ENCODE measurements around the gene SPINK2.

The SPINK2 gene

DNA sequence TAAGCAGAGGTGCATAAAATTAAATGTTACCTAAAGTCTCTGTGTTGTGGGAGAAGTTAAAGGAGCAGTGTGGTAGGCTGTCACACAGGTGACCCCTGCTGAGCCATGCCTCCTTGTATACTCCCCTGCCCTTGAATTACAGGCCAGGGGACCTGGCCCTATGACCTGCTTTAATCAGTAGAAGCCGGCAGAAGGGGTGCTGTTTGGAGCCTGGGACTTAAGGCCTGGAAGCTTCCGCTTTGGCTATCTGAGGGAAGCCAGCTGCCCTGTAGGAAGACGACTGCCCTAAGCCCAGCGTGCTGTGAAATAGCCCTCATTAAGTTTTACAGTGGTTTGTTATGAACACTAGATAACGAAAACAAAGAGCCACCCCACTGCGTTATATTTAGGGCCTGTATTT, 34.1 kb downstream of the SPINK2 start:
- intact Hi-C loops (cut with DNase I; ENCODE audit: low total_unique reads): no loop called here
- Histone ChIP-seq H3K27me3 (no peaks in the 10 kb centered on the region), H3K9me3 (no peaks in the 10 kb centered on the region), H3K27ac (no peak overlapping the region), H3K4me3 (no peak overlapping the region), H3K36me3 (no peaks in the 10 kb centered on the region), H3K4me1 (no peaks in the 10 kb centered on the region)
- DNase-seq: no peak
- TF ChIP-seq, protein P1, sequence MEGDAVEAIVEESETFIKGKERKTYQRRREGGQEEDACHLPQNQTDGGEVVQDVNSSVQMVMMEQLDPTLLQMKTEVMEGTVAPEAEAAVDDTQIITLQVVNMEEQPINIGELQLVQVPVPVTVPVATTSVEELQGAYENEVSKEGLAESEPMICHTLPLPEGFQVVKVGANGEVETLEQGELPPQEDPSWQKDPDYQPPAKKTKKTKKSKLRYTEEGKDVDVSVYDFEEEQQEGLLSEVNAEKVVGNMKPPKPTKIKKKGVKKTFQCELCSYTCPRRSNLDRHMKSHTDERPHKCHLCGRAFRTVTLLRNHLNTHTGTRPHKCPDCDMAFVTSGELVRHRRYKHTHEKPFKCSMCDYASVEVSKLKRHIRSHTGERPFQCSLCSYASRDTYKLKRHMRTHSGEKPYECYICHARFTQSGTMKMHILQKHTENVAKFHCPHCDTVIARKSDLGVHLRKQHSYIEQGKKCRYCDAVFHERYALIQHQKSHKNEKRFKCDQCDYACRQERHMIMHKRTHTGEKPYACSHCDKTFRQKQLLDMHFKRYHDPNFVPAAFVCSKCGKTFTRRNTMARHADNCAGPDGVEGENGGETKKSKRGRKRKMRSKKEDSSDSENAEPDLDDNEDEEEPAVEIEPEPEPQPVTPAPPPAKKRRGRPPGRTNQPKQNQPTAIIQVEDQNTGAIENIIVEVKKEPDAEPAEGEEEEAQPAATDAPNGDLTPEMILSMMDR (IDR thresholded peaks at IDR 0.05): no peak

DNA sequence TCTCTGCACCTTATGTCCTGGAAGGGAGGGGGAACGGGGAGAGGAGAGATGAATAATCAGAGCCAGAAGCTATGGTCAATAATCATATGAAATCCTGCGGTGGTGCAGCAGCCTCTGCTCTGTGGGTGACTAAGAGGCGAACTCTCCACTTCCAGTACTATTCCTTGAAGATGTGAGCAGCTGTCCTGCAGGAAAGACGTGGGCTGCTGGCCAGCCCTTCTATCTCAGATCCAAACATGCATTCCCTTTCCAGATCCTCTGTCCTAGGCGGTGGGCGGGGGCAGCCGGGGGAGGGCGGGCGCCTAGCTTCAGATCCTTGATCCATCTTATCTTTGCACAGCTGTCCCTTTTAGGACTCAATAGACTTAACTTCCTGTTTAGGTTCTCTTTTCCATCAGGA, 34.5 kb downstream of the SPINK2 start:
- Histone ChIP-seq H3K4me3 (no peak overlapping the region), H3K27ac (no peak overlapping the region), H3K27me3 (no peaks in the 10 kb centered on the region), H3K36me3 (no peaks in the 10 kb centered on the region), H3K4me1 (no peaks in the 10 kb centered on the region), H3K9me3 (no peaks in the 10 kb centered on the region)
- TF ChIP-seq, protein P1 (IDR thresholded peaks at IDR 0.05): no peak
- intact Hi-C loops (cut with DNase I; ENCODE audit: low total_unique reads): no loop called here
- DNase-seq: no peak

DNA sequence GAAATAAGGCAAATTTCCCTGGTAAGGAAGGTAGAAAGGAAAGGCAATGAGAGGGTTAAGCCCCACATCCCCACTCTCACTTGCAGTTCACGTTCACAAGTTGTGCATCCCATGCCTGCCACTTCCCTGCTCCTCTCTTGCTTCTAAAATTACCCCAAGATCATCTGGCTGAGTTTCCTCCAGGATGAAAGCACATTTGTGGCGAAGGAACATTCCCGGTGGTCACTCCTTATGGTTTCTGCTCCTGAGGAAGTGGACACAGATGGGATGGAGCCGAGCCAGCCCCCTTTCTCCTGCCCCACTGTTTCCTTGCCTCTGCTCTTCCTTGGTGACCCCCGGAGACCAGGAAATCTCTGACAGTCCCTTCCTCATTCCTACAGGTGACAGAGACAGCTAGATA, 37.5 kb downstream of the SPINK2 start:
- TF ChIP-seq, protein P1 (IDR thresholded peaks at IDR 0.05): no peak
- intact Hi-C loops (cut with DNase I; ENCODE audit: low total_unique reads): no loop called here

DNA sequence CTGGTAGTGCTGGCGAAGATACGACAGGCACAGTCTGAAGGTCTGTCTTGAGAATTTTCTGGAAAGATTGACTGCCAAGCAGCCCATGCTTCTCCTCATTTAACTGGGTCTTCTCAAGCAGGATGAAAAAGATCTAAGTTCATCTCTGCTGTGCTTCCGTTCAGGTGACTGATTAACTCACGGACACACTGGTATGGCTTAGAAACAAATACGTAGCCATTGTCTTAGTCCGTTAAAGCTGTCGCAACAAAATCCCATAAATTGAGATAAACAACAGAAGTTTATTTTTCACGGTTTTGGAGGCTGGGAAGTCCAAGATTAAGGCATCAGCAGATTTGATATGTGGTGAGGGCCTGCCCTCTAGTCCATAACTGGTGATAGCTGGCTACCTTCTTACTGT, 39.5 kb downstream of the SPINK2 start:
- Histone ChIP-seq H3K9me3 (no peaks in the 10 kb centered on the region), H3K4me3 (no peak overlapping the region), H3K4me1 (no peaks in the 10 kb centered on the region), H3K27ac (no peak overlapping the region), H3K36me3 (no peaks in the 10 kb centered on the region), H3K27me3 (no peaks in the 10 kb centered on the region)
- intact Hi-C loops (cut with DNase I; ENCODE audit: low total_unique reads): no loop called here
- TF ChIP-seq, protein P1 (IDR thresholded peaks at IDR 0.05): no peak
- DNase-seq: no peak

More for the DNA sequence above, 37.5 kb downstream of the SPINK2 start:
- Histone ChIP-seq H3K27me3 (no peaks in the 10 kb centered on the region), H3K4me1 (no peaks in the 10 kb centered on the region), H3K9me3 (no peaks in the 10 kb centered on the region), H3K36me3 (no peaks in the 10 kb centered on the region), H3K4me3 (no peak overlapping the region), H3K27ac (no peak overlapping the region)
- no peak for DNase-seq

DNA sequence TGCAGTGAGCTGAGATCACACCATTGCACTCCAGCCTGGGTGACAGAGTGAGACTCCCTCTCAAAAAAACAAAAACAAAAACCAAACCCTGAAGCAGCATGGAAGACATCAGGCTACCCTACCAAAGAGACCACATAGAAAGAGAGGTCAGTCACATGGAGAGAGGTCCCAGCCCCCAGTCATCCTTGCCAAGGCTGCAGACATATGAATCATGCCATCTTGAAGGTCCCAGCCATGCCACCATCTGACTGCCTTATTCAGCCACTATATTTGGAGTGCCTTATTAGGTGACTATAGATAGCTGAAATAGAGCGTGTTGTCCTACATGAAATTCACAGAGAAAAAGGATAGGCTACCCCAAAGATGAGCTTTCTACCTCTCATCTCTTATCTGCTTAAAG, 48.2 kb downstream of the SPINK2 start:
- no peaks in the 10 kb centered on the region for H3K27me3 ChIP-seq
- intact Hi-C loops (cut with DNase I; ENCODE audit: low total_unique reads): no loop called here
- no peaks in the 10 kb centered on the region for H3K36me3 ChIP-seq
- TF ChIP-seq, protein P1 (IDR thresholded peaks at IDR 0.05): no peak
- no peaks in the 10 kb centered on the region for H3K4me1 ChIP-seq
- no peak overlapping the region for H3K27ac ChIP-seq
- no peaks in the 10 kb centered on the region for H3K9me3 ChIP-seq
- no peak for DNase-seq
- H3K4me3 ChIP-seq: no peak overlapping the region

DNA sequence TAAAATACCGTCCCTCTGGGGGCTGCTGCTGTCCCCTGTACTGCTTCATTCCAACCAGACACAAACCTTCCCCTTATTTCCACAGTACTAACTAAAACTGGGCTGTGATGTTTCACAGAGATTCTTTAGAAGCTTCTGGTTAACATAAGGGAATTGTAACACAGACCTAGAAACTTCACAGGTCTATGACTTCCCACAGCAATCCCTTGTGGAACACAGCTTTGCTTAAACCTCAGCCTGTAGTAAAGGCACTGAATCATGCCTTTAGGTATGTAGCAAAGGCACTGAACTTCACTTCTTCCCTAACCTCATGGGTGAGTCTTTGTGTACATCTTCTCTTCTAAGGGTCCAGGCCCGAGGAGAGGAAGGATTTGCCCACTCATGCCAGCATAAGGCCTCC, 49.4 kb downstream of the SPINK2 start:
- intact Hi-C loops (cut with DNase I; ENCODE audit: low total_unique reads): no loop called here
- Histone ChIP-seq H3K36me3 (no peaks in the 10 kb centered on the region), H3K4me3 (no peak overlapping the region), H3K4me1 (no peaks in the 10 kb centered on the region), H3K27me3 (no peaks in the 10 kb centered on the region), H3K9me3 (no peaks in the 10 kb centered on the region), H3K27ac (no peak overlapping the region)
- no peak for DNase-seq
- TF ChIP-seq, protein P1 (IDR thresholded peaks at IDR 0.05): no peak

All from tibial artery (tissue), 4 donors.